ENCODE data around the gene FNDC3B.

FNDC3B gene

GRCh38 chr3:172161133-172161789 is 121.9 kb downstream of the FNDC3B start:
- Histone ChIP-seq H3K9me3 (ENCODE audit: control insufficient read depth, insufficient read depth, low read depth, low read length) (no peaks in the 10 kb centered on the region), H3K4me1 (ENCODE audit: control insufficient read depth, insufficient read depth, low read length) (peaks cover 9% of the 10 kb centered on the region; the same call in 1 of the 2 replicates), H3K4me3 (ENCODE audit: low read depth, low read length) (no peak overlapping the region), H3K27ac (ENCODE audit: extremely low read depth, low read depth, low read length) (no peak overlapping the region), H3K36me3 (ENCODE audit: control insufficient read depth in 2 of 2, insufficient read depth in 1 of 2, low read length in 2 of 2) (no peaks in the 10 kb centered on the region)
- POLR2A ChIA-PET = no interaction called here
- TF ChIP-seq ZNF792 (tag by site-specific recombination; IDR thresholded peaks at IDR 0.05) (no peak), ZNF394 (tag by site-specific recombination; IDR thresholded peaks at IDR 0.05; ENCODE audit: borderline replicate concordance) (no peak), ZNF221 (tag by site-specific recombination; IDR thresholded peaks at IDR 0.05; ENCODE audit: borderline replicate concordance) (no peak), ZNF211 (tag by site-specific recombination; IDR thresholded peaks at IDR 0.05; ENCODE audit: low read depth) (no peak), ZNF354C (tag by site-specific recombination; IDR thresholded peaks at IDR 0.05; ENCODE audit: borderline replicate concordance, low read depth) (no peak), ZNF548 (tag by site-specific recombination; IDR thresholded peaks at IDR 0.05) (no peak), ZNF416 (tag by site-specific recombination; IDR thresholded peaks at IDR 0.05) (no peak), ZBTB6 (tag by site-specific recombination; IDR thresholded peaks at IDR 0.05) (no peak), ZNF449 (tag by site-specific recombination; IDR thresholded peaks at IDR 0.05) (no peak), ZFP41 (tag by site-specific recombination; IDR thresholded peaks at IDR 0.05; ENCODE audit: borderline replicate concordance) (no peak), ZNF2 (tag by site-specific recombination; IDR thresholded peaks at IDR 0.05) (no peak), KLF7 (tag by site-specific recombination; IDR thresholded peaks at IDR 0.05; ENCODE audit: borderline replicate concordance) (no peak), ZNF704 (tag by site-specific recombination; IDR thresholded peaks at IDR 0.05) (no peak)
- CTCF ChIA-PET = no interaction called here

GRCh38 chr3:172161959-172162358 is 122.6 kb downstream of the FNDC3B start:
- H3K9me3 ChIP-seq (ENCODE audit: control insufficient read depth, insufficient read depth, low read depth, low read length) = no peaks in the 10 kb centered on the region
- ChIA-PET CTCF (no interaction called here), POLR2A (no interaction called here)
- peaks cover 6% of the 10 kb centered on the region; the same call in 1 of the 2 replicates for H3K4me1 ChIP-seq (ENCODE audit: control insufficient read depth, insufficient read depth, low read length)
- no peak overlapping the region for H3K4me3 ChIP-seq (ENCODE audit: low read depth, low read length)
- H3K36me3 ChIP-seq (ENCODE audit: control insufficient read depth in 2 of 2, insufficient read depth in 1 of 2, low read length in 2 of 2) = no peaks in the 10 kb centered on the region
- no peak overlapping the region for H3K27ac ChIP-seq (ENCODE audit: extremely low read depth, low read depth, low read length)
- TF ChIP-seq ZNF449 (tag by site-specific recombination; IDR thresholded peaks at IDR 0.05) (peak; percentile 94), SETDB1 (IDR thresholded peaks at IDR 0.05; ENCODE audit: insufficient read length, low read length) (no peak)

GRCh38 chr3:172163320-172163719 is 123.9 kb downstream of the FNDC3B start:
- no peak overlapping the region for H3K27ac ChIP-seq (ENCODE audit: extremely low read depth, low read depth, low read length)
- POLR2A ChIA-PET = no interaction called here
- CTCF ChIA-PET = no interaction called here
- H3K9me3 ChIP-seq (ENCODE audit: control insufficient read depth, insufficient read depth, low read depth, low read length) = no peaks in the 10 kb centered on the region
- no peak overlapping the region for H3K4me3 ChIP-seq (ENCODE audit: low read depth, low read length)
- peaks cover 6% of the 10 kb centered on the region; the same call in 1 of the 2 replicates for H3K4me1 ChIP-seq (ENCODE audit: control insufficient read depth, insufficient read depth, low read length)
- H3K36me3 ChIP-seq (ENCODE audit: control insufficient read depth in 2 of 2, insufficient read depth in 1 of 2, low read length in 2 of 2) = no peaks in the 10 kb centered on the region
- TF ChIP-seq ZNF24 (tag by site-specific recombination; IDR thresholded peaks at IDR 0.05) (no peak), GLIS1 (tag by site-specific recombination; IDR thresholded peaks at IDR 0.05) (no peak), OSR2 (tag by site-specific recombination; IDR thresholded peaks at IDR 0.05) (no peak), KLF8 (tag by site-specific recombination; IDR thresholded peaks at IDR 0.05) (no peak), ZNF610 (tag by site-specific recombination; IDR thresholded peaks at IDR 0.05; ENCODE audit: borderline replicate concordance) (no peak), ZNF138 (tag by site-specific recombination; IDR thresholded peaks at IDR 0.05; ENCODE audit: borderline replicate concordance) (no peak), ZNF624 (tag by site-specific recombination; IDR thresholded peaks at IDR 0.05) (no peak), PRDM1 (tag by site-specific recombination; IDR thresholded peaks at IDR 0.05) (no peak), ZNF280C (tag by site-specific recombination; IDR thresholded peaks at IDR 0.05) (no peak), ZNF768 (tag by site-specific recombination; IDR thresholded peaks at IDR 0.05) (no peak), ZNF292 (tag by site-specific recombination; IDR thresholded peaks at IDR 0.05; ENCODE audit: borderline replicate concordance, low read depth) (no peak)
